Prostate gland (tissue), 2 donors: ENCODE results near the gene OBSL1. TPM values are rescaled to one million over a fixed set of nuclear protein-coding genes. Genes with fewer than 3 reads are reported as not detected.

ENCODE experiments used
- DNase-seq: peaks from one replicate; pipeline ENCODE4 v3.0.0-alpha.2; 2019; ENCODE audit warnings: low spot score
- H3K27ac ChIP-seq, 2 donors: fragments of 200-600 bp; sonication (generic); 2 replicates each; pipeline ENCODE4 v1.5.1; 2017 to 2019
- H3K27me3 ChIP-seq: fragments of 200-600 bp; sonication (generic); replicated peaks from 2 replicates; pipeline ENCODE4 v1.5.1; 2019; ENCODE audit not compliant: insufficient read depth
- H3K36me3 ChIP-seq, 2 donors: fragments of 200-600 bp; sonication (generic); 1 replicate in 1 of 2; 2 replicates in 1 of 2; pipeline versions ENCODE4 v1.5.1 to v1.8.1; 2017 to 2019
- H3K4me1 ChIP-seq: fragments of 200-600 bp; sonication (generic); replicated peaks from 2 replicates; pipeline ENCODE4 v1.5.1; 2019
- H3K4me3 ChIP-seq, 2 donors: fragments of 200-600 bp; sonication (generic); 2 replicates each; pipeline ENCODE4 v1.5.1; 2017 to 2019
- H3K9me3 ChIP-seq: fragments of 200-600 bp; sonication (generic); 2 replicates; pipeline ENCODE4 v1.5.1; 2017
- POLR2A ChIP-seq: fragments of 450-650 bp; IDR thresholded peaks from one replicate; pipeline ENCODE4 v1.6.1; 2016; ENCODE audit warnings: antibody characterized with exemption, mild to moderate bottlenecking
- POLR2AphosphoS5 ChIP-seq: sonication (generic); formaldehyde crosslinking; IDR thresholded peaks from one replicate; pipeline ENCODE4 v1.6.1; 2017; ENCODE audit warnings: antibody characterized with exemption
- WGBS: methylation state at CpG from one replicate; pipeline ENCODE4 v1.1.5; 2018; 5-methylcytosine and 5-hydroxymethylcytosine counted together
- intact Hi-C: fragments of 100-400 bp; cut with DNase I; formaldehyde crosslinking; loops from one replicate; pipeline ENCODE4 v1.14.2; 2022
- total RNA-seq, 2 donors: library from RNA; depleted of rRNA; stranded (reverse); fragments of >200 nt; gene quantifications; one replicate each; pipeline ENCODE4 v1.1.0, GENCODE V29; 2016
- TF ChIP-seq, protein P1 (sequence below), 4 experiments: fragments of 200-600 bp in 2 of 4; fragments of 450-650 bp in 2 of 4; sonication (generic) in 2 of 4; IDR thresholded peaks; 1 replicate in 3 of 4; 2 replicates in 1 of 4; pipeline ENCODE4 v1.5.1; 2016 to 2019; ENCODE audit warnings: antibody characterized with exemption in 4 of 4, mild to moderate bottlenecking in 2 of 4, moderate library complexity in 2 of 4

The OBSL1 gene
- total RNA-seq, 2 donors from 2014 or later, result 142 to 330 TPM

DNA sequence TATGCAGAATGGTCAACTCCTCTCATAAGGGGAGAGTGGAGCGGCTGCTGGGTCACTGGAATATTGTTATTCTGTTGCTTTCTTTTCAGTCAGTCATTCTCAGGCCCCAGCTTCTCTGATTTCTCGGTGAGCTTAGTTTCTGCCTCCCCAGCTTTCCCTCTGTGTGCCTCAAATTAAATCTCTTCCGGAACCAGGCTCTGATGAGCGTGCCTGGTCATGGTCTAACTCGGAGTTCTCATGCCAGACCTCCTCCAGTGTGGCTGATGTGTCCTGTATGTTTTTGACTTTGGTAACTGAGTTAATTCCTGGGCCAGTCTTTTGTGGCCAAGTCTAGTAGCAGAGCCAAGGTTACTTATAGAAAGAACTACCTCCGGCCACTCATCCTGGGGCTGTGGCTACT lies 21.4 kb upstream of the OBSL1 start:
- no peaks in the 10 kb centered on the region for H3K4me1 ChIP-seq
- no peak overlapping the region for H3K4me3 ChIP-seq
- intact Hi-C loops, result no loop called here
- no peaks in the 10 kb centered on the region for H3K36me3 ChIP-seq
- TF ChIP-seq POLR2A (no peak), POLR2AphosphoS5 (no peak)
- TF ChIP-seq, protein P1, sequence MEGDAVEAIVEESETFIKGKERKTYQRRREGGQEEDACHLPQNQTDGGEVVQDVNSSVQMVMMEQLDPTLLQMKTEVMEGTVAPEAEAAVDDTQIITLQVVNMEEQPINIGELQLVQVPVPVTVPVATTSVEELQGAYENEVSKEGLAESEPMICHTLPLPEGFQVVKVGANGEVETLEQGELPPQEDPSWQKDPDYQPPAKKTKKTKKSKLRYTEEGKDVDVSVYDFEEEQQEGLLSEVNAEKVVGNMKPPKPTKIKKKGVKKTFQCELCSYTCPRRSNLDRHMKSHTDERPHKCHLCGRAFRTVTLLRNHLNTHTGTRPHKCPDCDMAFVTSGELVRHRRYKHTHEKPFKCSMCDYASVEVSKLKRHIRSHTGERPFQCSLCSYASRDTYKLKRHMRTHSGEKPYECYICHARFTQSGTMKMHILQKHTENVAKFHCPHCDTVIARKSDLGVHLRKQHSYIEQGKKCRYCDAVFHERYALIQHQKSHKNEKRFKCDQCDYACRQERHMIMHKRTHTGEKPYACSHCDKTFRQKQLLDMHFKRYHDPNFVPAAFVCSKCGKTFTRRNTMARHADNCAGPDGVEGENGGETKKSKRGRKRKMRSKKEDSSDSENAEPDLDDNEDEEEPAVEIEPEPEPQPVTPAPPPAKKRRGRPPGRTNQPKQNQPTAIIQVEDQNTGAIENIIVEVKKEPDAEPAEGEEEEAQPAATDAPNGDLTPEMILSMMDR (IDR thresholded peaks at IDR 0.05), result no peak
- H3K27ac ChIP-seq, result no peak overlapping the region
- no peaks in the 10 kb centered on the region for H3K9me3 ChIP-seq
- WGBS, result 60% methylated on average over 6 of the region's 6 CpGs
- DNase-seq, result no peak
- no peaks in the 10 kb centered on the region for H3K27me3 ChIP-seq

DNA sequence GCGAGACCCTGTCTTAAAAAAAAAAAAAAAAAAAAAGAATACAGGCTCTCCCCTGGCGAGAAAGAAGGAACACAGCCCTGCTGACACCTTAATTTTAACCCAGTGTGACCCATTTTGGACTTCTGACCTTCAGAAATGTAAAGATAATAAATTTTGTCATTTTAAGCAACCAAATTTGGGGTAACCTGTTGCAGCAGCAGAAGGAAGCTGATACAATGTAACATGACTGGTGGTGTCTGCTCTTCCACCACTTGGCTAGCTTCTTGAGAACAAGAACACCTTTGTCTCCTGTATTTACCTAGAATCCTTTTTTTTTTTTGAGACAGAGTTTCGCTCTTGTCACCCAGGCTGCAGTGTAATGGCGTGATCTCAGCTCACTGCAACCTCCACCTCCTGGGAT lies 19.8 kb upstream of the OBSL1 start:
- H3K4me1 ChIP-seq, result no peaks in the 10 kb centered on the region
- intact Hi-C loops, result no loop called here
- no peaks in the 10 kb centered on the region for H3K27me3 ChIP-seq
- H3K27ac ChIP-seq, result no peak overlapping the region
- no peaks in the 10 kb centered on the region for H3K36me3 ChIP-seq
- TF ChIP-seq POLR2AphosphoS5 (no peak), POLR2A (no peak)
- TF ChIP-seq, protein P1 (IDR thresholded peaks at IDR 0.05), result no peak
- no peaks in the 10 kb centered on the region for H3K9me3 ChIP-seq
- 69% methylated on average over 4 of the region's 4 CpGs for WGBS
- no peak overlapping the region for H3K4me3 ChIP-seq
- no peak for DNase-seq

DNA sequence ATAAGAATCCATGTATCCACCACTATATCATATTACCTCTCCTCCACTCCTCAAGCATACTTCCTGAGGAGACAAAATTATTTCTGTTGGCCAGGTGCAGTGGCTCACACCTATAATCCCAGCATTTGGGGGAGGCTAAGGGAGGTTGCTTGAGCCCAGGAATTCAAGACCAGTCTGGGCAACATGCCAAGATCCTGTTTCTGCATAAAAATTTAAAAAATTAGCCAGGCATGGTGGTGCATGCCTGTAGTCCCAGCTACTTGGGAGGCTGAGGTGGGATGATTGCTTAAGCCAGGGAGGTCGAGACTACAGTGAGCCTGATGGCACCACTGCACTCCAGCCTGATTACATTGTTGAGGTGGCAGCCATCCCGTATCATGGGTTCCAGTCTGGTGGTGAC lies 10.0 kb upstream of the OBSL1 start:
- intact Hi-C loops, result no loop called here
- no peaks in the 10 kb centered on the region for H3K9me3 ChIP-seq
- no peak overlapping the region for H3K4me3 ChIP-seq
- DNase-seq, result no peak
- H3K36me3 ChIP-seq, result no peaks in the 10 kb centered on the region
- TF ChIP-seq, protein P1 (IDR thresholded peaks at IDR 0.05), result no peak
- no peak for TF ChIP-seq POLR2A
- TF ChIP-seq POLR2AphosphoS5, result no peak
- H3K27ac ChIP-seq, result no peak overlapping the region
- H3K4me1 ChIP-seq, result no peaks in the 10 kb centered on the region
- H3K27me3 ChIP-seq, result no peaks in the 10 kb centered on the region
- 78% methylated on average over 2 of the region's 2 CpGs for WGBS

DNA sequence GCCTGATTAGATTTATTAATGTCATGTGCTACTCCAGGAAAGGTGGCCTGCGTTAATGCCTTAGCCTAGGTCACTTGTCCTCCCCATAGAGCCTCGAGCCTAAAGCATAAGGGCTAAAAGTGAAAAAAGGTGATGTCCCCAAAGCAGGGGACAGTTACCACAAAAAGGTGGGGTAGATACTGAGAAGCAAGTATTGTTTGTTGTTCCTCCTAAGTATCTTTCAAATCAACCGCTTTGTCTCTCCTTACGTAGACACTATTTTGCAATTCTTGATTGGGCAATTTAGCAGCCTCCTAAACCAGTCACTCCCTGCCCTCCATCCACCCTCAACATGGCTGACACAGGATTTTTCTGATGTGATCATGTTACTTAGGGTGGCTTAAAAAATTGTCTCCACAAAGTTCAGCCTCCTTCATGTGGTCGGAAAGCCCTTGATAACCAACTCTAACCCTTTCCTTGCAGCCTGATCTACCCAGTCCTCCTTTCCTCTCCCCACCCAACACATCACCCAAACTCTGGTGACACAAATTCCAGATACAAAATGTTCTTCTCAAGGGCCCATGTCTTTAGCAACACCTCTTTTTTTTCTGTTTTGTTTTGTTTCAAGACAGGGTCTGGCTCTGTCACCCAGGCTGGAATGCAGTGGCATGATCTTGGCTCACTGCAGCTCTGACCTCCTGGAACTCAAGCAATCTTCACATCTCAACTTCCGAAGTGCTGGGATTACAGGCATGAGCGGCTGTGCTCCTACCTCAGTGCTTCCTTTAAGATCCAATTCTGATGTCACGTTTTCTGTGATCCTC lies 7.7 kb upstream of the OBSL1 start:
- no peaks in the 10 kb centered on the region for H3K36me3 ChIP-seq
- 86% methylated on average over 8 of the region's 8 CpGs for whole genome bisulfite sequencing
- intact Hi-C loops, result no loop called here
- DNase-seq, result no peak
- no peaks in the 10 kb centered on the region for H3K27me3 ChIP-seq
- H3K27ac ChIP-seq, result no peak overlapping the region
- H3K4me3 ChIP-seq, result no peak overlapping the region
- no peaks in the 10 kb centered on the region for H3K4me1 ChIP-seq
- no peaks in the 10 kb centered on the region for H3K9me3 ChIP-seq
- TF ChIP-seq, protein P1 (IDR thresholded peaks at IDR 0.05), result no peak
- no peak for TF ChIP-seq POLR2A
- no peak for TF ChIP-seq POLR2AphosphoS5
